ENCODE results near the gene EFCAB9. TPM values are rescaled to one million over a fixed set of nuclear protein-coding genes. Genes with fewer than 3 reads are reported as not detected.

Gene EFCAB9
- polyA plus RNA-seq, 1 of the 3 experiments (the other 2 are of a cell fraction), result 0.10 TPM

DNA sequence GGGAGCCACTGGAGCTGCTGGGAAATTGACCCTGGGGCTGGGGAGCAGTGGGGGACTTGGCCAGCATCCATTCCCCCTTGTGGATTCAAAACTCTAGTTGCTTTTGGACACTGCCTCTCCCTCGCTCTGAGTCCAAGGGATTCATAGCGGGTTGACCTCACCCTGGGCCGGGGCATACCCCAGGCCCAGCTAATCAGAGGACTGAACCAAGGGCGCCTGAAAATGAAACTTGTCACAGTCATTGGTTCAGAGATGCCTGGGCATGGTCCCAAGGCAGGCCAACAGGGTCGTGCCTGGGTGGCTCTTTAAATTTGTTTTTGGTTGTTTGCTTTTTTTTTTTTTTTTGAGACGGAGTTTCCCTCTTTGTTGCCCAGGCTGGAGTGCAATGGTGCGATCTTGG is 28.5 kb upstream of the EFCAB9 start:
- ChIA-PET POLR2A (no interaction called here), CTCF (interaction anchor here (1.4 to 4.1 kb wide), 2 partner anchors 14 to 23 kb away, joined by 3 to 18 read pairs; partner anchors contain the start of gene STK10)
- Histone ChIP-seq H3F3A (replicated peaks; ENCODE audit: insufficient read depth) (no peaks in the 10 kb centered on the region), H3K36me3 (replicated peaks in 1 of 2; ENCODE audit: control insufficient read depth in 1 of 2, insufficient read depth in 2 of 2, low read length in 1 of 2) (no peaks in the 10 kb centered on the region), H3K27me3 (ENCODE audit: insufficient read depth) (no peaks in the 10 kb centered on the region), H3K4me3 (ENCODE audit: low read depth in 2 of 2, low read length in 1 of 2) (no peak overlapping the region), H4K20me1 (ENCODE audit: insufficient read depth) (peaks cover 12% of the 10 kb centered on the region; the same call in 1 of the 2 replicates), H3K9ac (no peak overlapping the region), H3K9me3 (no peaks in the 10 kb centered on the region), H3K4me2 (no peak overlapping the region), H3K9me2 (no peaks in the 10 kb centered on the region), H3K4me1 (ENCODE audit: control insufficient read depth in 1 of 2, insufficient read depth in 2 of 2, low read depth in 1 of 2, low read length in 1 of 2) (no peaks in the 10 kb centered on the region; a peak in 1 of 4 replicates), H3K79me2 (ENCODE audit: insufficient read depth) (peaks cover 9% of the 10 kb centered on the region), H2AFZ (ENCODE audit: low read depth) (no peak overlapping the region), H3K27ac (ENCODE audit: low read depth in 2 of 2, low read length in 1 of 2) (no peak overlapping the region)
- TF ChIP-seq POLR2AphosphoS5 (IDR thresholded peaks at IDR 0.05; ENCODE audit: low read depth, low read length) (no peak), RCOR1 (IDR thresholded peaks at IDR 0.05; ENCODE audit: low read length) (no peak), PBX3 (IDR thresholded peaks at IDR 0.05) (no peak), ELF1 (IDR thresholded peaks at IDR 0.05) (no peak), GATA2 (CRISPR knock-in tag; IDR thresholded peaks at IDR 0.05) (no peak), EZH2phosphoT487 (IDR thresholded peaks at IDR 0.05; ENCODE audit: borderline replicate concordance, low read depth) (no peak)
- DNase-seq, result no peak
- 68% methylated on average over 5 of the region's 7 CpGs for WGBS (ENCODE audit: low lambda C conversion rate)

- WGBS (ENCODE audit: low lambda C conversion rate), result 85% methylated on average over 15 of the region's 16 CpGs
- no peaks in the 10 kb centered on the region for H3K36me3 ChIP-seq (replicated peaks in 1 of 2; ENCODE audit: control insufficient read depth in 1 of 2, insufficient read depth in 2 of 2, low read length in 1 of 2)
- no peak for DNase-seq
- peaks cover 12% of the 10 kb centered on the region; the same call in 1 of the 2 replicates for H4K20me1 ChIP-seq (ENCODE audit: insufficient read depth)
- no peaks in the 10 kb centered on the region for H3K9me2 ChIP-seq
- peaks cover 6% of the 10 kb centered on the region for H3K79me2 ChIP-seq (ENCODE audit: insufficient read depth)
- H3K9ac ChIP-seq, result no peak overlapping the region
- no peaks in the 10 kb centered on the region for H3K9me3 ChIP-seq
- POLR2A ChIA-PET, result no interaction called here
- no peak overlapping the region for H2AFZ ChIP-seq (ENCODE audit: low read depth)
- CTCF ChIA-PET, result interaction anchor here (1.4 kb wide), 1 partner anchor 13 kb away, joined by 3 read pairs; no protein-coding TSS in a partner anchor
- H3K27me3 ChIP-seq (ENCODE audit: insufficient read depth), result no peaks in the 10 kb centered on the region
- no peak overlapping the region for H3K4me2 ChIP-seq
- no peak overlapping the region for H3K27ac ChIP-seq (ENCODE audit: low read depth in 2 of 2, low read length in 1 of 2)
- H3K4me3 ChIP-seq (ENCODE audit: low read depth in 2 of 2, low read length in 1 of 2), result no peak overlapping the region
- no peaks in the 10 kb centered on the region; a peak in 1 of 4 replicates for H3K4me1 ChIP-seq (ENCODE audit: control insufficient read depth in 1 of 2, insufficient read depth in 2 of 2, low read depth in 1 of 2, low read length in 1 of 2)
- no peaks in the 10 kb centered on the region for H3F3A ChIP-seq (replicated peaks; ENCODE audit: insufficient read depth)
- no peak for TF ChIP-seq FOSL2 (IDR thresholded peaks at IDR 0.05; ENCODE audit: borderline replicate concordance, low read depth)
- TF ChIP-seq TEAD4 (IDR thresholded peaks at IDR 0.05; ENCODE audit: borderline replicate concordance, insufficient read depth), result no peak
- no peak for TF ChIP-seq ELF1 (IDR thresholded peaks at IDR 0.05)
- TF ChIP-seq RXRA (IDR thresholded peaks at IDR 0.05; ENCODE audit: borderline replicate concordance, low read depth), result no peak
- TF ChIP-seq JUND (IDR thresholded peaks at IDR 0.05), result no peak
- no peak for TF ChIP-seq IRF3 (IDR thresholded peaks at IDR 0.05; ENCODE audit: low read depth, low read length)
- no peak for TF ChIP-seq FOXM1 (IDR thresholded peaks at IDR 0.05; ENCODE audit: low read depth)
- no peak for TF ChIP-seq PBX3 (IDR thresholded peaks at IDR 0.05)
- no peak for TF ChIP-seq GABPA (IDR thresholded peaks at IDR 0.05; ENCODE audit: low read depth)
- no peak for TF ChIP-seq EZH2phosphoT487 (IDR thresholded peaks at IDR 0.05; ENCODE audit: borderline replicate concordance, low read depth)
- no peak for TF ChIP-seq RFX5 (IDR thresholded peaks at IDR 0.05; ENCODE audit: low read length)
- no peak for TF ChIP-seq CHD2 (IDR thresholded peaks at IDR 0.05; ENCODE audit: low read length, partially characterized antibody)
- TF ChIP-seq, protein P1, sequence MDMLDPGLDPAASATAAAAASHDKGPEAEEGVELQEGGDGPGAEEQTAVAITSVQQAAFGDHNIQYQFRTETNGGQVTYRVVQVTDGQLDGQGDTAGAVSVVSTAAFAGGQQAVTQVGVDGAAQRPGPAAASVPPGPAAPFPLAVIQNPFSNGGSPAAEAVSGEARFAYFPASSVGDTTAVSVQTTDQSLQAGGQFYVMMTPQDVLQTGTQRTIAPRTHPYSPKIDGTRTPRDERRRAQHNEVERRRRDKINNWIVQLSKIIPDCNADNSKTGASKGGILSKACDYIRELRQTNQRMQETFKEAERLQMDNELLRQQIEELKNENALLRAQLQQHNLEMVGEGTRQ (IDR thresholded peaks at IDR 0.05; ENCODE audit: borderline replicate concordance, low read depth, low read length), result no peak
- TF ChIP-seq, protein P2, sequence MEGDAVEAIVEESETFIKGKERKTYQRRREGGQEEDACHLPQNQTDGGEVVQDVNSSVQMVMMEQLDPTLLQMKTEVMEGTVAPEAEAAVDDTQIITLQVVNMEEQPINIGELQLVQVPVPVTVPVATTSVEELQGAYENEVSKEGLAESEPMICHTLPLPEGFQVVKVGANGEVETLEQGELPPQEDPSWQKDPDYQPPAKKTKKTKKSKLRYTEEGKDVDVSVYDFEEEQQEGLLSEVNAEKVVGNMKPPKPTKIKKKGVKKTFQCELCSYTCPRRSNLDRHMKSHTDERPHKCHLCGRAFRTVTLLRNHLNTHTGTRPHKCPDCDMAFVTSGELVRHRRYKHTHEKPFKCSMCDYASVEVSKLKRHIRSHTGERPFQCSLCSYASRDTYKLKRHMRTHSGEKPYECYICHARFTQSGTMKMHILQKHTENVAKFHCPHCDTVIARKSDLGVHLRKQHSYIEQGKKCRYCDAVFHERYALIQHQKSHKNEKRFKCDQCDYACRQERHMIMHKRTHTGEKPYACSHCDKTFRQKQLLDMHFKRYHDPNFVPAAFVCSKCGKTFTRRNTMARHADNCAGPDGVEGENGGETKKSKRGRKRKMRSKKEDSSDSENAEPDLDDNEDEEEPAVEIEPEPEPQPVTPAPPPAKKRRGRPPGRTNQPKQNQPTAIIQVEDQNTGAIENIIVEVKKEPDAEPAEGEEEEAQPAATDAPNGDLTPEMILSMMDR (IDR thresholded peaks at IDR 0.05), result no peak
- no peak for TF ChIP-seq POLR2AphosphoS5 (IDR thresholded peaks at IDR 0.05; ENCODE audit: low read depth, low read length)
- no peak for TF ChIP-seq RAD21 (IDR thresholded peaks at IDR 0.05; ENCODE audit: low read length)
- TF ChIP-seq SIN3A (IDR thresholded peaks at IDR 0.05; ENCODE audit: borderline replicate concordance, low read depth, low read length), result no peak
Observed at GRCh38 chr5:172166030-172166826, 27.7 kb upstream of the EFCAB9 start.
